Stimulated activated CD4-positive, alpha-beta T cell treated with anti-CD3 and anti-CD28 coated beads, Interleukin-2, amount 100 ng/mL, for 48 hours (primary cell): ENCODE measurements around the gene HP1BP3.
"Not testable (repeated sequence)": the region's sequence is repeated elsewhere in the genome, so short reads cannot be mapped to it uniquely, and the experiment has no call there.

Experiments
- DNase-seq, 2 donors: peaks; one replicate each; pipeline ENCODE4 v3.0.0-alpha.2; 2020

HP1BP3 gene

GRCh38 chr1:20726932-20727745, 60.0 kb downstream of the HP1BP3 start:
- no peak for DNase-seq

DNA sequence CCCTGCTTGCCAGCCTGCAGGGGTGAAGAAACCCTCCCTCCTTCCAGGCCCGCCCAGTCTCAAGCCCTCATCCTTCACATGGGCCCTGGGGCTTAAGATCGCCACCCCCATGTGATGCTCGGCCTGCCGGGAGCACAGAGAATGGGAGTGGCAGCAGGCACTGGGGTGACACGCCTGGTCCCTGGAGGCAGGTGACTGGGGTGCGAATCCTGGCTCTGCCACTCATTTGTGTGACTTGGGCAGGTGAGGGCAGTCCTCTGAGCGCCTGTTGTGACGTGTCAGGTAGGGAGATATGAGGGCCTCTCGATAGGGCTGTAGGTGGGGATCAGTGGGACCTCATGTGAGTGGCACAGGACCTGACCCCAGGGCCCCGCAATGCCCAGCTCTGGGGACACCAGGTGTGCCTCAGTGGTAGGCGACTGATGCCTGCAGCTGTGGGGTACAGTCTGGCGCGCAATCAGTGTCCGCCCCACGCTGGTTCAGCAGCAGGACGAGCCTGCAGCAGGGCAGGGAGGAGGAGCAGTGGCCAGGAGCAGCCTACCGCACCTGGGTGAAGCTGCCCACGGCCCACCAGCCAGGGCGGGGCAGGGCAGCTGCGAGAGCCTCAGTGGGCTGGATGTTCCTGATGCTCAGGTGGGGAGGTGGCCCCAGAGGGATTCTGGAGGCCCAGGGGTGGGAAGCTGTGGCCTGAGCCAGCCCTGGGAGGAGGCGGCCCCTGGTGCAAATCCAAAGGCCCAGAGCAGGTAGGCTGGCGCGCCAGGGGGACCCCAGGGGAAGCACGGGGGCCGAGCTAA, 60.8 kb downstream of the HP1BP3 start:
- no peak for DNase-seq

DNA sequence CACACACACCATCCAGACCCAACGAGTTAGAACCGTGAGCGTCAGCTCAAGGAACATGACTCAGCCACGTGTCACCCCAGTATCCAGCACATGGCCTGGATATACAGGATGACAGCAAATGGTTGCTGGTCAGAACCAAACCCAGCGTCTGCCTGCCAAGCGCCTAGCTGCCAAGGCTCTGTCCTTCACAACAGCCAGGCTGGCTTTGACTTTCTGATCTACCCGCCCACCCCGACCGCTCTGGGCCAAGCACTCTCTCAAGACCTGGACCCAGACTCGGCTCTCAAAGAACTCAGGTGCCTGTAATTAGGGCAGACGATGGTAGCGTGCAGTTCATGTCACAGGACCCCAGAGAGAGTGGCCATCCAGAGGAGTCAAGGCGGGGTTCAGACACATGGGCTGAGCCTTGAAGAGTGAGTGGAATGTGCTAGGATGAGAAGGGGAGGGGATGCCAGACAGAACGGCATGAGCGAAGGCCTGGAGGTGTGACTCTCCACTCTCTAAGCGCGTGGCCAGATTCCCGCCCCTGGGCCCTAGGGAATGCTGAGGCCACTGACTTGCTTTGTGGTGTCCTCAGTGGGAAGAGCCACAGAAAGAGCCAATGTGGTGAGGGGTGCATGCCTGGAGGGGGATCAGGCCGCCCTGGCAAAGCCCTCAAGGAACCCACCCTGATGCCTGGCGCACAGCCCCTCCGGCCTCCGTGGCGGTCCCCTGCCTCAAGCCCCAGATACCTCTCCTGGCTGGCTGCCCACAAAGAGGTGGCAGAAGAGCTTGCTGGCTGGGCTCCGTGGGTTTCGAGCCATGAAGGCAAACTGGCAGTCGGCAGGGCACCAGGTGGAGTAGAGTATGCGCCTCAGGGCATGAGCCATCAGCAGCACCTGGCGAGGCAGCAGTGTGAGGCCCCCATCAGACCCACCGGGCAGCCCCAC, 61.7 kb downstream of the HP1BP3 start:
- no peak for DNase-seq

DNA sequence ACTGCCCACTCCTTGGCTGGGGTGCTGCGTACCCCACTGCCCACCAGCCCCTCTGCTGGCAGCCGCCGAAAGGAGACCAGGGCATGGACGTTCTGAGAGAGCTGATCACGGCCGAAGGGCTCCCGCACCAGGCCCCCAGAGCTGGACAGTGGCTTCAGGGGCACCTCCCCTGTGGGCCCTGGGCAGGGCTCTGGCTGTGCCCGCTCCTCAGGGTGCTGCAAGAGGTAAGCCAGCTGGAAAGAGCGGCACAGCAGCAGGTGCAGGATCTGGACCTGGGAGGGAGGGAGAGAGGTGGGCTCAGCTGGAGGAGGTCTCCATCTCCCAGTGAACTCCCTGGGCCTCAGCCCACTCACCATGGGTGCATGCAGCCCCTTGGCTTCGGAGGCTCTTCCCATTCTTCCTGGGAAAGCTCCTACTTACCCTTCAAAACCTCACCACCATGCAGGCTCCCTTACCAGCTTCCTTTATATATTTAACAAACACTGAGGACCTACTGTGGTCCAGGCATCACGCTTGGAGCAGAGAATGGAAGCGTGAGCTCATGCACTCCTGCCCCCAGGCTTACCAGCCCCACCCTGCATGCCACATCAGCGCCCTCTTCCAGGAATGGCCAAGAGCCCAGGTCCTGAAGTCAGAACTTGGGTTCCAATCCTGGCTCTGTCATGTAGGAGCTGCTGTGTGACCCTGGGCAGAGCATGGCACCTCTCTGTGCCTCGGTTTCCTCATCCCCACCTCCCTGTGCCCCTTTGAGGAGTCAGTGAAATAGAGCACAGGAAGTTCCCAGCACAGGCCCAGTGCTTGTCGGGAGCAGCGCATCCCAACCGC, 62.5 kb downstream of the HP1BP3 start:
- no peak for DNase-seq

- no peak for DNase-seq
Measured at GRCh38 chr1:20723537-20724363, 63.4 kb downstream of the HP1BP3 start.

DNA sequence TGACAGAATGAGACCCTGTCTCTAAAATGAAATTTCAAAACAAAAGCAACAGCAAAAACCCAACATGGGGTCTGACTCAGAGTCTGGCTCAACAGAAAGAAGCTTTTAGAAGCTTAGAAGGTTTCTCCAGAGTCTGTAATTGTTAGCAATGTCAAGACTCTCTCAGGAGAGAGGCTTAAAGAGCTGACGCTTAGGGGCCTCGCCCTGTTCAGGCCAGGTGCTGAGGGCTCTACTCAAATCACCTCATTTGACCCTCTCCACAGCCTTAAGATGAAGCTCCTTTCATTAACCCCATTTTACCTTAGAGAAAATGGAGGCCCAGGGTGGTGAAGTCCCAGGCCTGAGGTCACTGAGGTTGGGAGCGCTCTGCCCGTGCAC, 64.0 kb downstream of the HP1BP3 start:
- no peak for DNase-seq

DNA sequence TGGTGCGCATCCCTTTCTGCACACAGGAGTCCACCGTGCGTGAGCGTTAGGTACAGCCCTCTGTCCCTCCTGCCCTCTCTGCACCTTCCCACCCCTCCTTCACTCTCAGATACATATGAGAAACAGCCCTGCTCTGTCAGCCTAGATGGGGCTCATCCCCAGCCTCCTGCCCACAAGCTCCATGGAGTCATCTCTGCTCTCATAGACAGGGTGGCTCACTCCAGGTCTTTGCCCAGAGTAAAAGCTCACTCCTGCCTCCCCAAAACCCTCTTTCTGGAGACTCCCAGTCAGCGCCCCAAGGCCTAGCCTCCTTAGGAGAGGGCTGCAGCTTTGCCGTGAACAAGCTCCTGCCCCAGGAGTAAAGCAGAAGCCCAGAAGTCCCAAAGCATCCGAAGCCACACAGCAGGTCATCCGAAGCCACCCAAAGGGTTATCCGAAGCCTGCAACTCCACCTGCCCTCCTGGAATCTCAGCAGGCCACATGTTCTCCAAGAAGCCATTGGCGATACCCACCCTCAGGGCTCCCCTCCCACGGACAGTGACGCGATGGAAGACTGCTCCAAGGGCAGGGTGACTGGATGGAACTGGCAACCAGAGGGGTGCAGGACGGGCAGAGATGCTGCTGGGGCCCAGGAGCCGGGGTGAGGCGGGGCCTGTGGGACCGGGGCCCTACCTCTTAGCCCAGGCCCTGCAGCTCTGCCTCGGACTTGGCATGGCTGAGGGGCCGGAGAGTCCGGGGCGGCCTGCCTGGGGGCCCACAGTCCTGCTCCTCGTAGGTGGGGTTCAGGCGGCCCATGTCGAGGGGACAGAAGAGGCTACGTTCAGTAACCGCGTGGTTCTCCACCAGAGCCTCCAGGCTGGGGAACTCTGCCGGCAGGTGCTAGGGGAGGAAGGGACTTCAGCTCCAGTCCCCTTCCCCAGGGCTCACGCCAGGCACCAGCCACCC, 65.7 kb downstream of the HP1BP3 start:
- DNase-seq: no peak

GRCh38 chr1:20720631-20721091, 66.4 kb downstream of the HP1BP3 start:
- DNase-seq: no peak

DNA sequence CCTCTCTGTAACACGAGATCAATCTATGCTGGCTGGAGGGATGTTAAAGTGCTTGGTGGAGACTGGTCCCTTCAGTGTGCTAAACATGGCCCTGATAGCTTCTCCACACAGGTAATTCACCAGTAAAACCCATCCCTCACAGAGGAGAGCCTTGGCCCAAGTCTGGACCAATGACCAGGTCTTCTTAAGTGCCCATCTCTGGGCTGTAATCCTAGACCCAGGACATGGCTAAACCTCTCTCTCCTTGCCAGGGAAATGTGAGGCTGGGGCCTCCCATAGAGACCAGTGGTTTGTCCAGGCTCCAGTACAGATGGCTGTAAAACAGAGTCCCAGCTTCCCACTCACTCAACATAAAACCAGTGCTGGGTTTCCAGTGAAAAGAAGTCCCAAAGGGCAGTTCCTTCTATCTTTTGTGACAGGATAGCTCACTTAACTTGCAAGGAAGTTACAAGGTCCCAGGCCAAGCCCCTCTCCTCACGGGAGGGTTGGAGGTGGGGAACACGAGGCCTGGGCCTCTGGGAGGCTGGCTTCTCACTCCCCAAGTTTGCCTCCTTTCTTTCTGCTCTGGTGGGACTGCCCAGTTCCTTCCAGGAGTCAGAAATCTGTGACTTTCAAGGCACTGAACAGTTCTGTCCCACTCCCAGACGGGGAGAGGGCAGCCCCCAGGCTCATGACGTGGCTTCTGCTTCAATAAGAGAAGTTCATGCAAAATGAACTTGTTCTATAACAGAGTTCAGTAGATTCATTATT, 67.1 kb downstream of the HP1BP3 start:
- DNase-seq: no peak

- DNase-seq: no peak
Measured at GRCh38 chr1:20719261-20719660, 67.8 kb downstream of the HP1BP3 start.

- not testable (repeated sequence) for DNase-seq
Measured at GRCh38 chr1:20718343-20718882, 68.7 kb downstream of the HP1BP3 start.

- DNase-seq: peak; percentile 41 to 56
Measured at GRCh38 chr1:20717452-20718342, 69.4 kb downstream of the HP1BP3 start, which contains the start of gene KIF17. Gene KIF17 (minus strand): TSS chr1:20718007. CDS start chr1:20717706, 301 bp downstream.

GRCh38 chr1:20716232-20716631, 70.9 kb downstream of the HP1BP3 start:
- no peak for DNase-seq

GRCh38 chr1:20715406-20715805, 71.7 kb downstream of the HP1BP3 start:
- no peak for DNase-seq

DNA sequence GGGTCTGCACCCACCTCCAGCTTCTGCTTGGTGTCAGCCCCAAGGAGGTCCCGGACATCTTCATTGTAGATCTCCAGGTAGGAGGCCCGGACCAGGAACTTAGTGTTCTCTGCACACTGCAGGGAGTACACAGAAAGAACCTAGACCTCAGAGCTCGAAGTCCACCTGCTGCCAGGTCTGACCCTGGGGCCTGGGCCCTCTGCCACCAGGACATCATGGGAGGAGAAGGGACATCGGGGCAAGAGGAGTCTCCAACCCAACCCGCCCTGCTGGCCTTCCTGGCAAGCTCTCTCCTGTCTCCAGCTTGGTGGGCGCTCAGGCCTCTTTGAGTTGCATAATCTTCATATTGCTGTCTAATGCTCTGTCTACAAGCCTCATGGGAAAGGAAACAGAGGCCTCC, 73.7 kb downstream of the HP1BP3 start:
- DNase-seq: no peak

DNA sequence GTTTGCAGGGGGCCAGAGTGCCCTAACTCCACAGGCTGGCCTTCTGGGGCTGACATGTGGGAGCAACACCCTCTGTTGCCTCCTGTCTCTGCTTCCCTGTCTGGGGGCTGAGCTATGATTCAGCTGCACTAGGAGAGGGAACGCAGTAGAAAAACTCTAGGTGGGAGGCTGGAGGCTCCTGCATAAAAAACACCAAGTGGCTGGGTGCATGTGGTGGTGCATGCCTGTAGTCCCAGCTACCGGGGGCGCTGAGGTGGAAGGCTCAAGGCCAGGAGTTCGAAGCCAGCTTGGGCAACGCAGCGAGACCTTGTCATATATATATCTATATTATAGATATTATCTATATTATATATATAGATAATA, 74.9 kb downstream of the HP1BP3 start:
- DNase-seq: no peak

- DNase-seq: no peak
Measured at GRCh38 chr1:20711285-20712214, 75.6 kb downstream of the HP1BP3 start.
